HepG2 (cell line): ENCODE data around the gene GDF15. TPM values are rescaled to one million over a fixed set of nuclear protein-coding genes. Genes with fewer than 3 reads are reported as not detected.

Experiments
- CENPT ChIP-seq: sonication (generic); formaldehyde crosslinking; IDR thresholded peaks from 2 replicates; pipeline ENCODE4 v1.8.0; 2022; ENCODE audit warnings: low read depth, mild to moderate bottlenecking, moderate library complexity, missing genetic modification reagents
- GLMP ChIP-seq: sonication (generic); formaldehyde crosslinking; IDR thresholded peaks from 2 replicates; pipeline ENCODE4 v1.9.0; 2021; ENCODE audit warnings: missing genetic modification reagents, mild to moderate bottlenecking, borderline replicate concordance
- LRRFIP1 ChIP-seq: sonication (generic); formaldehyde crosslinking; conservative IDR thresholded peaks from 2 replicates; pipeline ENCODE4 v1.4.0; 2020; ENCODE audit warnings: missing genetic modification reagents
- MBD4 ChIP-seq: IDR thresholded peaks from 2 replicates; pipeline ENCODE4 v1.6.1; 2012; ENCODE audit warnings: low read length, inconsistent platforms, borderline replicate concordance
- PCBP2 ChIP-seq: fragments of 200-400 bp; formaldehyde crosslinking; optimal IDR thresholded peaks from 2 replicates; pipeline ENCODE3; 2018; ENCODE audit warnings: low read length, low read depth; ENCODE audit not compliant: poor library complexity, severe bottlenecking
- PHB2 ChIP-seq: fragments of 450-650 bp; IDR thresholded peaks from 2 replicates; pipeline ENCODE4 v1.6.1; 2018; ENCODE audit not compliant: partially characterized antibody
- PPARG ChIP-seq: conservative IDR thresholded peaks from 2 replicates; pipeline ENCODE4 v1.6.1; 2016; ENCODE audit warnings: missing biosample characterization, missing genetic modification reagents
- RBAK ChIP-seq: sonication (generic); formaldehyde crosslinking; IDR thresholded peaks from 2 replicates; pipeline ENCODE4 v1.5.1; 2020; ENCODE audit warnings: mild to moderate bottlenecking, missing genetic modification reagents
- RFX3 ChIP-seq: IDR thresholded peaks from 2 replicates; pipeline ENCODE4 v1.6.1; 2016; ENCODE audit warnings: missing biosample characterization, missing genetic modification reagents
- RORA ChIP-seq: sonication (generic); formaldehyde crosslinking; IDR thresholded peaks from 2 replicates; pipeline ENCODE4 v1.5.0; 2020; ENCODE audit warnings: mild to moderate bottlenecking, missing genetic modification reagents, moderate library complexity
- SMAD1 ChIP-seq: sonication (generic); formaldehyde crosslinking; IDR thresholded peaks from 2 replicates; pipeline ENCODE4 v1.4.0; 2020; ENCODE audit warnings: missing genetic modification reagents, low read depth, mild to moderate bottlenecking, borderline replicate concordance
- TERF1 ChIP-seq: sonication (generic); formaldehyde crosslinking; IDR thresholded peaks from 2 replicates; pipeline ENCODE4 v1.8.0; 2022; ENCODE audit warnings: mild to moderate bottlenecking, missing genetic modification reagents, moderate library complexity
- TGIF2 ChIP-seq: IDR thresholded peaks from 2 replicates; pipeline ENCODE4 v1.6.1; 2016; ENCODE audit warnings: control low read depth, missing compliant biosample characterization
- ZBTB42 ChIP-seq: sonication (generic); formaldehyde crosslinking; IDR thresholded peaks from 2 replicates; pipeline ENCODE4 v1.5.0; 2020; ENCODE audit warnings: mild to moderate bottlenecking, missing genetic modification reagents
- ZGPAT ChIP-seq: IDR thresholded peaks from 2 replicates; pipeline ENCODE4 v1.6.1; 2016; ENCODE audit warnings: mild to moderate bottlenecking
- ZNF205 ChIP-seq: IDR thresholded peaks from 2 replicates; pipeline ENCODE4 v1.6.1; 2018; ENCODE audit warnings: missing biosample characterization, missing genetic modification reagents
- ZNF232 ChIP-seq: sonication (generic); formaldehyde crosslinking; IDR thresholded peaks from 2 replicates; pipeline ENCODE4 v1.4.0; 2020; ENCODE audit warnings: missing genetic modification reagents, borderline replicate concordance
- ZNF317 ChIP-seq: sonication (generic); formaldehyde crosslinking; IDR thresholded peaks from 2 replicates; pipeline ENCODE4 v1.5.0; 2020; ENCODE audit warnings: mild to moderate bottlenecking, missing genetic modification reagents
- ZNF350 ChIP-seq: sonication (generic); formaldehyde crosslinking; IDR thresholded peaks from 2 replicates; pipeline ENCODE4 v1.4.0; 2020; ENCODE audit warnings: mild to moderate bottlenecking, low read depth, missing genetic modification reagents, borderline replicate concordance
- ZNF562 ChIP-seq: sonication (generic); formaldehyde crosslinking; IDR thresholded peaks from 2 replicates; pipeline ENCODE4 v1.8.0; 2022; ENCODE audit warnings: missing genetic modification reagents, borderline replicate concordance
- ZNF577 ChIP-seq: sonication (generic); formaldehyde crosslinking; IDR thresholded peaks from 2 replicates; pipeline ENCODE4 v1.4.0; 2020; ENCODE audit warnings: mild to moderate bottlenecking, low read depth, missing genetic modification reagents, borderline replicate concordance
- ZNF616 ChIP-seq: sonication (generic); formaldehyde crosslinking; IDR thresholded peaks from 2 replicates; pipeline ENCODE4 v1.5.0; 2020; ENCODE audit warnings: low read depth, mild to moderate bottlenecking, missing genetic modification reagents
- ZNF747 ChIP-seq: sonication (generic); formaldehyde crosslinking; IDR thresholded peaks from 2 replicates; pipeline ENCODE4 v1.8.1; 2023; ENCODE audit warnings: missing genetic modification reagents, mild to moderate bottlenecking, borderline replicate concordance
- polyA plus RNA-seq, 8 experiments: library from polyadenylated mRNA; depleted of rRNA in 3 of 8; stranded (reverse) in 7 of 8; unstranded in 1 of 8; fragments of >200 nt; fragmentation: Illumina TruSeq in 4 of 8; extraction: Trizol in 4 of 8; gene quantifications; 2 replicates each; pipeline versions ENCODE4 v1.2.1 to v1.2.3, GENCODE V29; 2011 to 2016; ENCODE audit warnings: low read depth in 4 of 8, missing spikeins in 1 of 8, mixed read lengths in 1 of 8; ENCODE audit not compliant: insufficient read depth in 1 of 8
- total RNA-seq, 5 experiments: library from RNA; depleted of rRNA; stranded (reverse); fragments of >200 nt; fragmentation: Illumina TruSeq; extraction: Trizol; gene quantifications; 2 replicates each; pipeline ENCODE4 v1.2.3, GENCODE V29; 2016; ENCODE audit warnings: low read depth in 1 of 5

The GDF15 gene
- total and polyA plus RNA-seq, 2 of the 13 experiments (the other 11 are each of a cell fraction or from before 2014, with no cell fraction given) = 146 to 422 TPM

GRCh38 chr19:18379803-18380747, 5.9 kb upstream of the GDF15 start (continued):
- TF ChIP-seq GLMP (CRISPR knock-in tag) (no peak), ZNF317 (CRISPR knock-in tag) (peak; percentile 93; the same call in 1 of the 2 replicates), TERF1 (no peak), RBAK (CRISPR knock-in tag) (no peak), PPARG (CRISPR knock-in tag) (peak; percentile 75), SMAD1 (CRISPR knock-in tag) (peak; percentile 83; the same call in 1 of the 2 replicates), TGIF2 (peak; percentile 84; the same call in 1 of the 2 replicates), CENPT (CRISPR knock-in tag) (no peak), ZNF577 (CRISPR knock-in tag) (no peak), ZNF747 (CRISPR knock-in tag) (peak; percentile 97; the same call in 1 of the 2 replicates), PHB2 (no peak), ZNF232 (CRISPR knock-in tag) (no peak; the same call in 1 of the 2 replicates), RORA (CRISPR knock-in tag) (no peak; the same call in 1 of the 2 replicates), ZNF205 (CRISPR knock-in tag) (peak; percentile 93), RFX3 (CRISPR knock-in tag) (no peak), LRRFIP1 (CRISPR knock-in tag) (no peak), MBD4 (no peak), ZNF616 (CRISPR knock-in tag) (0 out of 2 replicates have a peak, but pooled peaks have one; percentile 32), PCBP2 (no peak), ZNF350 (CRISPR knock-in tag) (peak; percentile 98), ZNF562 (CRISPR knock-in tag) (no peak), ZGPAT (CRISPR knock-in tag) (peak; percentile 92), ZBTB42 (CRISPR knock-in tag) (peak; percentile 98)
